ENCODE measurements around the gene GOLGB1.

GOLGB1 gene

GRCh38 chr3:121663171-121663847, 86.2 kb downstream of the GOLGB1 start:
- DNase-seq (ENCODE audit: insufficient read length, low spot score), result no peak
- FAIRE-seq, result no peak
- TF ChIP-seq POU2F2 (IDR thresholded peaks at IDR 0.05; ENCODE audit: low read depth, low read length), result no peak

GRCh38 chr3:121662742-121663141, 86.8 kb downstream of the GOLGB1 start:
- FAIRE-seq, result peak; percentile 23
- no peak for DNase-seq (ENCODE audit: insufficient read length, low spot score)
- TF ChIP-seq PAX5 (IDR thresholded peaks at IDR 0.05; ENCODE audit: insufficient read depth, low read length, severe bottlenecking) (no peak), SPI1 (IDR thresholded peaks at IDR 0.05; ENCODE audit: low read depth, low read length) (no peak), POLR2A (IDR thresholded peaks at IDR 0.05; ENCODE audit: low read depth, low read length) (no peak), TAF1 (IDR thresholded peaks at IDR 0.05; ENCODE audit: low read depth, low read length) (no peak), POU2F2 (IDR thresholded peaks at IDR 0.05; ENCODE audit: low read depth, low read length) (no peak), POLR2AphosphoS5 (IDR thresholded peaks at IDR 0.05; ENCODE audit: low read depth, low read length) (no peak)

DNA sequence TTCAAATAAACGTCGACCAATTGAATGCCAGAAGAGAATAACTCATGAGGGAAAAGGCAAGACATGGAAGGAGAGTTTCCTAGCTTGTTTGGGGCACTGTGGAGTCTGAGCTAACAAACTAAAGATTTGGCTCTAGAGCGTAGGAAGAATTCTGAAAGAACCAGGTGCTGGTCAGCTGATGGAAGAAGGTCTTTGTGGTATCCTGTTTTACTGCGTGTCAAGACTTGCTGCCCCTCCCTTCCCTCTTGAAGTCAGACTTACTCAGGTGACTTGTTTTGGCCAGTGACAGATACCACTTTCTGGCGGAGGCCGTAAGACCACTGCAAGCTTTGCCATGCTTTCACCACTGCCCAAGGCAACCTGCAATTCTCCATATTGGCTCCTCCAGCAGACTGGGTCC, 88.2 kb downstream of the GOLGB1 start:
- DNase-seq (ENCODE audit: insufficient read length, low spot score) (no peak), FAIRE-seq (peak; percentile 78)
- no peak for TF ChIP-seq PAX5 (IDR thresholded peaks at IDR 0.05; ENCODE audit: insufficient read depth, low read length, severe bottlenecking)
- no peak for TF ChIP-seq POU2F2 (IDR thresholded peaks at IDR 0.05; ENCODE audit: low read depth, low read length)
- TF ChIP-seq POLR2AphosphoS5 (IDR thresholded peaks at IDR 0.05; ENCODE audit: low read depth, low read length), result no peak
- no peak for TF ChIP-seq TAF1 (IDR thresholded peaks at IDR 0.05; ENCODE audit: low read depth, low read length)
- no peak for TF ChIP-seq SPI1 (IDR thresholded peaks at IDR 0.05; ENCODE audit: low read depth, low read length)
- no peak for TF ChIP-seq POLR2A (IDR thresholded peaks at IDR 0.05; ENCODE audit: low read depth, low read length)

- TF ChIP-seq TAF1 (IDR thresholded peaks at IDR 0.05; ENCODE audit: low read depth, low read length) (peak; percentile 98), PAX5 (IDR thresholded peaks at IDR 0.05; ENCODE audit: insufficient read depth, low read length, severe bottlenecking) (no peak), POU2F2 (IDR thresholded peaks at IDR 0.05; ENCODE audit: low read depth, low read length) (peak; percentile 91; the same call in 1 of the 2 replicates), POLR2AphosphoS5 (IDR thresholded peaks at IDR 0.05; ENCODE audit: low read depth, low read length) (peak; percentile 99), POLR2A (IDR thresholded peaks at IDR 0.05; ENCODE audit: low read depth, low read length) (peak; percentile 97), SPI1 (IDR thresholded peaks at IDR 0.05; ENCODE audit: low read depth, low read length) (peak; percentile 89)
- FAIRE-seq, result peak; percentile 100
Observed at GRCh38 chr3:121660356-121661171, 89.0 kb downstream of the GOLGB1 start, which contains the start of gene HCLS1. Gene HCLS1 (minus strand): TSS chr3:121660903. CDS start chr3:121658347, 2,556 bp downstream.

GRCh38 chr3:121659586-121659985, 90.0 kb downstream of the GOLGB1 start:
- no peak for TF ChIP-seq POLR2A (IDR thresholded peaks at IDR 0.05; ENCODE audit: low read depth, low read length)
- peak; percentile 29; the same call in 1 of the 2 replicates for TF ChIP-seq POLR2AphosphoS5 (IDR thresholded peaks at IDR 0.05; ENCODE audit: low read depth, low read length)
- FAIRE-seq (no peak), DNase-seq (ENCODE audit: insufficient read length, low spot score) (no peak)

More at GRCh38 chr3:121660356-121661171, 89.0 kb downstream of the GOLGB1 start, which contains the start of gene HCLS1:
- DNase-seq (ENCODE audit: insufficient read length, low spot score), result peak; percentile 31

GRCh38 chr3:121658716-121659435, 90.7 kb downstream of the GOLGB1 start:
- TF ChIP-seq POLR2AphosphoS5 (IDR thresholded peaks at IDR 0.05; ENCODE audit: low read depth, low read length), result no peak
- TF ChIP-seq SPI1 (IDR thresholded peaks at IDR 0.05; ENCODE audit: low read depth, low read length), result no peak
- no peak for TF ChIP-seq POU2F2 (IDR thresholded peaks at IDR 0.05; ENCODE audit: low read depth, low read length)
- no peak for TF ChIP-seq POLR2A (IDR thresholded peaks at IDR 0.05; ENCODE audit: low read depth, low read length)
- TF ChIP-seq TAF1 (IDR thresholded peaks at IDR 0.05; ENCODE audit: low read depth, low read length), result no peak
- TF ChIP-seq PAX5 (IDR thresholded peaks at IDR 0.05; ENCODE audit: insufficient read depth, low read length, severe bottlenecking), result no peak
- FAIRE-seq, result no peak
- DNase-seq (ENCODE audit: insufficient read length, low spot score), result no peak

DNA sequence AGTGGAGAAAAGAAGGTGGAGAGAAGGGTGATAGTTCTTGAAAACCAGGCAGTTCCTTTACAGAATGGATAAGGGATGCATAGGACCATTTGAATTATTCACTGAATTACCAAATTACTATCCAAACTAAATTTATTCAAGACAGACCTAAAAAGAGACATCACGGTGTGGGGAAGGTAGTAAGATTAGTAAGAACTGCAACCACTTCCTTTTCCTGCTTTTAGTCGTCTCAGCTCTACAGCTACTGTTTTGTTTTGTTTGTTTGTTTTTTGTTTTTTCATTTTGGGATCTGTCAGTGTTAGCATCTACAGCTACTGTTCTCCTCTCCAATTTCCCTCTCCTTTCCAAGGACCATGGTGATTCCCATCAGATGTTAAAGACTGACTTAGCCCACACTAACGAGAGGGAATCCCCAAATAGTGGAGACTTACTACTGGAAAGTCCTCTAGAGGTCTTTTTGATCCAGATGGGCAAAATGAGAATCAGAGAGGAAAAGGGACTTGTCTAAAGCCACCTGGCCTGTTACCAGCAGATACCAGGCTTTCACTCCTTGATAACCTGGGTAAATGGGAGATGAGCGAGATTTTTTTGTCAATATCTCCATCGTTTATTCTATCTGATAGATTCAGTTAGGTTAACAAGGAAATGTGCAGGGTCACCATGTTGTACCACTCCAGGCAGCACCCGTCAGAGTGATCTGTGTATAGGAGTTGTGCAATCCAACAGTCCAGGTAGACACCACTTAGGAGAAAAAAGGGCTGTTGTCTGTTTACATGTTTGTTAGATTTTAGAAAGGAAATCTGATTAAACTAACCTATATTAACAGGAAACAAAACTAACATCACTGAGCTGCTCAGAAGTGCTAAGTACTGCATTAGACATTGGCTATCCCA, 94.8 kb downstream of the GOLGB1 start:
- peak; percentile 87 for FAIRE-seq
- TF ChIP-seq SPI1 (IDR thresholded peaks at IDR 0.05; ENCODE audit: low read depth, low read length) (peak; percentile 84), PAX5 (IDR thresholded peaks at IDR 0.05; ENCODE audit: insufficient read depth, low read length, severe bottlenecking) (no peak)
- DNase-seq (ENCODE audit: insufficient read length, low spot score), result no peak

- no peak for DNase-seq (ENCODE audit: insufficient read length, low spot score)
- no peak for FAIRE-seq
- no peak for TF ChIP-seq POLR2AphosphoS5 (IDR thresholded peaks at IDR 0.05; ENCODE audit: low read depth, low read length)
Observed at GRCh38 chr3:121651684-121652083, 97.9 kb downstream of the GOLGB1 start.

GRCh38 chr3:121649645-121650044, 99.9 kb downstream of the GOLGB1 start:
- TF ChIP-seq POLR2AphosphoS5 (IDR thresholded peaks at IDR 0.05; ENCODE audit: low read depth, low read length) (no peak), SPI1 (IDR thresholded peaks at IDR 0.05; ENCODE audit: low read depth, low read length) (no peak), POLR2A (IDR thresholded peaks at IDR 0.05; ENCODE audit: low read depth, low read length) (no peak), PAX5 (IDR thresholded peaks at IDR 0.05; ENCODE audit: insufficient read depth, low read length, severe bottlenecking) (no peak), POU2F2 (IDR thresholded peaks at IDR 0.05; ENCODE audit: low read depth, low read length) (no peak), TAF1 (IDR thresholded peaks at IDR 0.05; ENCODE audit: low read depth, low read length) (no peak)
- DNase-seq (ENCODE audit: insufficient read length, low spot score), result no peak
- FAIRE-seq, result no peak
